Keratinocyte (primary cell): ENCODE results near the gene R3HDM2.

Source experiments
- CTCF ChIP-seq, 3 experiments: IDR thresholded peaks in 1 of 3; conservative IDR thresholded peaks in 1 of 3; optimal IDR thresholded peaks in 1 of 3; 2 replicates in 2 of 3; 3 replicates in 1 of 3; pipeline versions ENCODE3 to v1.5.1; 2011; ENCODE audit warnings: low read length in 3 of 3, mild to moderate bottlenecking in 3 of 3, moderate library complexity in 2 of 3, control low read depth in 1 of 3, inconsistent platforms in 1 of 3; ENCODE audit not compliant: insufficient read depth in 2 of 3; ENCODE audit errors: extremely low read depth in 1 of 3
- EZH2 ChIP-seq: IDR thresholded peaks from one replicate; pipeline ENCODE4 v1.6.1; 2012; ENCODE audit warnings: inconsistent platforms, mild to moderate bottlenecking, low read length, moderate library complexity

DNA sequence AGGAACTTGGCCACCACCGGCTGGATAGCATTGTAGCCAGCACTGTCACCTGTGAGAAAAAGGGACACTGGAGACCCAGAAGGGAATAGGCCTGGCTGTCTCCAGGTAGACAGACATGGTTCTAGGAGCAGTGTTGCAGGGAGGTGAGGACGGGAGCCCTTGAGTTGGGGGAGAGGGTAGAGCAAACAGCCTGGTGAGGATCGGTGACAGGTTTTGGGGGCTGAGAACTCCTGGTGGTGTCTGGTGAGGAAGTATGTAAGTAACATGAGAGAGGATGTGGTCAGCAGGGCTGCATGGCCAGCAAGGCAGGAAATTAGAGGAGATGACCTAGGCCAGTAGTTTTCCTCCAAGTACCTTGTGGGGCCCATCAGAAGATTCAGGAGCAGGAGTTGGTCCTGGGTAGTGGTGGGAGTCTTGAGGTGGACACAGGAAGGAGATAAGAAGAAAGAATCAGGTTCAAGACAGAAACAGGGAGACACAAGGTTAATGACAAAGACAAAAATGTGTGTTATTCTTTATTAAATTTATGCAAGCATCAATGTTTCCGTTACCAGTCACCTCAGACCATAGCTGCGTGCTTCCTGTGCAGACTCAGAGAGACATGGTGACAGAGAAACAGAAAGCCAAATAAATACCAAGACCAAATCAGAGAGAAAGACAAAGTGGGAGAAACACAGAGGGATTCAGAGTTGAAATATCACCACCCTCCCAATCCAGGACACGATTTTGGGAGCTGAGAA lies 48.7 kb upstream of the R3HDM2 start, which contains the start of gene ARHGAP9:
- TF ChIP-seq CTCF (optimal IDR thresholded peaks at IDR 0.05 in 1 of 3, IDR thresholded peaks at IDR 0.05 in 1 of 3, conservative IDR thresholded peaks at IDR 0.05 in 1 of 3; ENCODE audit: extremely low read depth in 1 of 3, insufficient read depth in 2 of 3, low read length in 3 of 3) = no peak
- no peak for TF ChIP-seq EZH2
